SK-MEL-5 (cell line): ENCODE results near the gene RASA2. TPM values are rescaled to one million over a fixed set of nuclear protein-coding genes. Genes with fewer than 3 reads are reported as not detected.
"Not testable (repeated sequence)": the region's sequence is repeated elsewhere in the genome, so short reads cannot be mapped to it uniquely, and the experiment has no call there.

Experiments
- DNase-seq: peaks from one replicate; pipeline ENCODE4 v3.0.0-alpha.2; 2016; ENCODE audit warnings: low read depth, low spot score
- in situ Hi-C: cut with HindIII; loops from 2 replicates; pipeline ENCODE4 v1.10.0; 2016; ENCODE audit warnings: low sequenced_read_pairs, high pct_unique_total_duplicates, low pct_unique_long_range_greater_than_20kb
- total RNA-seq: library from RNA; depleted of rRNA; stranded (reverse); fragments of >200 nt; shearing (Covaris generic); gene quantifications from 2 replicates; pipeline ENCODE4 v1.2.3, GENCODE V29; 2014

The RASA2 gene
- total RNA-seq, 1 experiment from 2014 or later = 9.9 TPM

- no peak for DNase-seq
- in situ Hi-C loops = no loop called here
Observed at GRCh38 chr3:141519587-141519986, 32.8 kb downstream of the RASA2 start.

- no peak for DNase-seq
- in situ Hi-C loops = no loop called here
Observed at GRCh38 chr3:141521781-141522180, 35.0 kb downstream of the RASA2 start.

GRCh38 chr3:141523615-141524375 is 37.0 kb downstream of the RASA2 start:
- no peak for DNase-seq
- in situ Hi-C loops = no loop called here

GRCh38 chr3:141524988-141525387 is 38.2 kb downstream of the RASA2 start:
- DNase-seq = no peak
- in situ Hi-C loops = no loop called here

- in situ Hi-C loops = no loop called here
- DNase-seq = no peak
Observed at GRCh38 chr3:141525814-141526213, 39.0 kb downstream of the RASA2 start.

- no peak for DNase-seq
- in situ Hi-C loops = no loop called here
Observed at GRCh38 chr3:141526709-141527108, 39.9 kb downstream of the RASA2 start.

GRCh38 chr3:141528800-141529199 is 42.0 kb downstream of the RASA2 start:
- DNase-seq = no peak
- in situ Hi-C loops = no loop called here

GRCh38 chr3:141529256-141529655 is 42.4 kb downstream of the RASA2 start:
- DNase-seq = no peak
- in situ Hi-C loops = no loop called here

- DNase-seq = no peak
- in situ Hi-C loops = no loop called here
Observed at GRCh38 chr3:141529717-141530414, 43.0 kb downstream of the RASA2 start.

- in situ Hi-C loops = no loop called here
- DNase-seq = peak; percentile 29
Observed at GRCh38 chr3:141530415-141530768, 43.6 kb downstream of the RASA2 start.

- no peak for DNase-seq
- in situ Hi-C loops = no loop called here
Observed at GRCh38 chr3:141532609-141533008, 45.8 kb downstream of the RASA2 start.

GRCh38 chr3:141536017-141536416 is 49.2 kb downstream of the RASA2 start:
- in situ Hi-C loops = not testable (repeated sequence)

GRCh38 chr3:141537856-141538255 is 51.0 kb downstream of the RASA2 start:
- in situ Hi-C loops = no loop called here

More at GRCh38 chr3:141536017-141536416, 49.2 kb downstream of the RASA2 start:
- DNase-seq = not testable (repeated sequence)

GRCh38 chr3:141538568-141539240 is 51.9 kb downstream of the RASA2 start:
- in situ Hi-C loops = no loop called here

More at GRCh38 chr3:141537856-141538255, 51.0 kb downstream of the RASA2 start:
- DNase-seq = no peak

GRCh38 chr3:141539431-141540187 is 52.8 kb downstream of the RASA2 start:
- DNase-seq = no peak
- in situ Hi-C loops = no loop called here

More at GRCh38 chr3:141538568-141539240, 51.9 kb downstream of the RASA2 start:
- DNase-seq = no peak

GRCh38 chr3:141540531-141540930 is 53.7 kb downstream of the RASA2 start:
- in situ Hi-C loops = no loop called here
- DNase-seq = no peak

- no peak for DNase-seq
- in situ Hi-C loops = no loop called here
Observed at GRCh38 chr3:141542202-141542969, 55.6 kb downstream of the RASA2 start.
